Suppressor macrophage (primary cell): ENCODE measurements around the gene MLKL.
A peak's percentile ranks its signal among the peaks of the same experiment; 100 is the strongest.

Experiments used
- DNase-seq, 4 experiments: peaks; one replicate each; pipeline ENCODE4 v3.0.0-alpha.2; 2020 to 2022
- total RNA-seq, 17 experiments: gene quantifications; one replicate each; lab custom pipeline; 2026; ENCODE audit warnings: mixed read lengths in 6 of 17, inconsistent platforms in 3 of 17; lab: John Stamatoyannopoulos, UW

The MLKL gene
- total RNA-seq: 27.3 to 56.8 (median 38.1) reads per million in 17 experiments

DNA sequence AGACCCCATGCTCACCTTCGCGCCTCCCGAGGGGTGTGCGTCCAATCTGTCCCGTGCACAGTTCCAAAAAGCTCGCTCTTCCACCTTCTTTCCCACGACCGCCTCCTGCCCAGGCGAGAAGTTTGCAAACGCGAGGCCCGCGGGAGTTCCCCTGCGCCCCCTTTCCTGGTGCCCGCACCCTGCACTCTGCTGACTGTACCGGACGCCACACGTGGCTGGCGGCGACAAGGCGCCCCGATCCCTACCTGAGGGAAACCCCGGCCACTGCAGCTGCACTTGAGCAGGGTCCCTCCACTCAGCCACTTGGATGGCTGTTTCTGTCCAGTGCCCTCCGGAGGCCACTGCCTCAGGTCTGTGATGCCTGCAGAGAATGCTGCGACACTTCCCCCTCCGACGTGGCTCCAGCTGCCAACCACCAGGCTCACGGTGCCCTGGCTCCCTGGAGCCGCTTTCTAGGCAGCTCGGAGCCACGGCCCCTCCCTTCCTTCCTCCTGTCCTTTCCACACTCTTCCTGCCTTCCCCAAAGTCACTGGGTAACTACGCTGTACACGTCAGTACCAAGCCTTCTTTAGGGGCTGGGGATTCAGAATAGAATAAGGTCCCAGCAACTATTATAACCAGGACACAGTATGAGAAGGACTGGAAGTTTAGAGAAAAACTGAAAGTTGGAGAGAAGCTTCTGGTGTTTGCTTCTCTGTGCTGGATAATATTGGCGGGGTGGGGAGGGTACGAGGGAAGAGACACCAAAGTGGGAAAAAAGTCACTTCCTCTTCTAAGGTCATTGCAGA is at the start of gene MLKL:
Gene MLKL (minus strand): TSS at position 425 of the 788 bp plus-strand sequence. CDS start 5,105 bp downstream, outside the sequence.
- DNase-seq: peak; percentile 79 to 94 (median 88)

DNA sequence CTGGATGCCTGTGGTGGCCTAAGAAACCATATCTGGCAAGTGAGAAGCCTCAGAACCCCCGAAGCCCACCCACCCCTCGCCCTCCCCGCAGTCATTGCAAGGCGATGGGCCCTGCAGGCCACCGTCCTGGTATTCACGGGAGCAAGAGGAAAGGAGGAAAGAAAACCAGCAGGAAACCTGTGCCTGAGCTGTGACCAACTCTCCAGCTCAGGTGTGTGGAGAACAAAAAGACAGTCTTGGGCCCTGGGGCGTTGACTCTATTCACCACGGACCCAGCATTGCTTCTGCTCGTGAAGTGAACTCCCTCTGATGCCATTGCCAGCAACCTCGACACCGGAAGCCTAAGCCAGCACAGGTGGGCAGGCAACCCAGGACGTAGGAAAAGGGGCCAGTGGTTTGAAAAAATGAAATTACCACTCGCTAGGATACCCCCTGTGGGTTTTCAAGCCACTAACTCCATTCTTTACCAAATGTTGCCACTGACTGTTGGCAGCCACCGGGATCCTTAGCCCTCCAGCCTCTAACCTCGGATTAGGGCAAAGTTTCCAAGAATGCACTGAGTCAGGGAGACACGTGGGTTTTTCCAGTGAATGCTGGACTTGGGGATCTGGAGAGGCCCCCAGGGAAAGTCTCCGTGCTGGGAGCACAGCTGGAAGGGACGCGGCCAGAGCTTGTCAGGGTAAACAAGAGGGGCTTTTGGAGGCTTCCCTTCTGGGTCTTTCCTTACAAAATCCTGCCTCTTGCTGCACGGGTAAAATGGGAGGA is 48.8 kb upstream of the MLKL start:
- DNase-seq: no peak

DNA sequence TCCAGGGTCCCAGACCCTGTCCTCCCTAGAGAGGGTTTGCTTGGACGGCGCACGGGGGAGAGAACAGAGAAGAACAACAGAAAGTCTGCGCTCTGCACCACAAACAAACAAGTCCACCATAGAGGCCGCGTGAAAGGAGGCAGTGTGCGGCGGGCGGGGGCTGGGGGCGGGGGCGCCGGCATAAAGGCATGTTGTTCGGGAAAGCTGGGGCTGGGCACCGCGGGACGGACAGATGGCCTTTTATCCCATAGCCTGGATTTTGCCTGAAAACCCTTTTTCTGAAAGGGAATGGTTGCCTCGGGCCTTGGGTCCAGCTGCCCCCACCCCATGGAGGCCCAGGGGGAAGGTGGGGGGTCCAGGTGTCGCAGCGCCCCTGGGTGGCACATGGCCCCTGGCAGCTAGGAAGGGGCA is 48.0 kb upstream of the MLKL start:
- DNase-seq: no peak

DNA sequence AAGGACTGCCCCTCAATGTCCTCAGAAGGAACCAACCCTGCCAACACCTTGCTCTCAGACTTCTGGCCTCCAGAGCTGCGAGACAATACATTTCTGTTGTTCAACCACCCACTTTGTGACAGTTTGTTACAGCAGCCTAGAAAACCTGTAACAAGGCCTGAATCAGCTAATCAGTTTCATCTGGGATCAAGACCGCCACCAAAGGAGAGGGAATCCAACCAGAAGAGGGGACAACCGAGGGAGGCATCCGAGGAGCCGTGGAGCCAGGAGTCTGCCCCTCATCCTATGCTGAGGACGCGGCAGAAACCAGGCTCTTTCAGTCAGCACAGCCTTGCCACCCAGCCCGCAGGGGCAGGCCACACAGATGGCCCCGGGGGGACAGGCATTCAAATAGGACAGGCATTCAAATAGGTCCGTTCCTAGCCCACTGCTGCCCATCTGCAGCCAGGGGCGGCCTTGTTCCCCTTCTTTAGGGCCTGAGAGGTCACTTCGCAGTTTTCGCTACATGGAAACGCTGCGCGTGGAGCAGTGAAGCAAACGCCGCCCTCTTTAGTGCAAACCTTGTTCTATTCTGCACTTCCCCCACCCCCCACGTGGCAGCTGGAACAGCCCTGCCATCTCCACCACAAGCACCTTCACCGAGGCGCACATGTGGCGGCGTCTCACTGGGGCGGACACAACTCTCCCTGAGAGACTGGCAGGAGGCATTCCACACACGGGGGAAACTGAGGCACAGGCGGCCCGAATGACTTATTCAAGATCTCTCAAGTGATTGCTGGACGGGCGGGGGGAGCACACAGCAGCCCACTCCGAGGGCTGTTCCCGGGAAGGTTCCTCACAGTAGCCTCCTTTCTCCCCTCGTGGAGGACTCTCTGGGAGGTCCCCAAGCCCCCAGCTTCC is 47.3 kb upstream of the MLKL start:
- no peak for DNase-seq

DNA sequence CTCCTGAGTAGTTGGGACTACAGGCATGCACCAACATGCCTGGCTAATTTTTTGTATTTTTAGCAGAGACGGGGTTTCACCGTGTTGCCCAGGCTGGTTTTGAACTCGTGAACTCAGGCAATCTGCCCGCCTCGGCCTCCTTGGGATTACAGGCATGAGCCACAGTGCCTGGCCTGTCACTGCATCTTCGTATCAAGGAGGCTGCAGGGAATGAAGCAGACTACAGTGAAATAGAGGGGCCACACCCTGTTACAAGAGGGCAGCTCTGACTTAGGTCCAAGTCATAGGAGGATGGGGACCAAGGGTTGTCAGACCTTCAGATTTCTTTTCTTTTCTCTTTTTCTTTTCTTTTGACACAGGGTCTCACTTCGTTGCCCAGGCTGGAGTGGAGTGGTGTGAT is 45.3 kb upstream of the MLKL start:
- no peak for DNase-seq

DNA sequence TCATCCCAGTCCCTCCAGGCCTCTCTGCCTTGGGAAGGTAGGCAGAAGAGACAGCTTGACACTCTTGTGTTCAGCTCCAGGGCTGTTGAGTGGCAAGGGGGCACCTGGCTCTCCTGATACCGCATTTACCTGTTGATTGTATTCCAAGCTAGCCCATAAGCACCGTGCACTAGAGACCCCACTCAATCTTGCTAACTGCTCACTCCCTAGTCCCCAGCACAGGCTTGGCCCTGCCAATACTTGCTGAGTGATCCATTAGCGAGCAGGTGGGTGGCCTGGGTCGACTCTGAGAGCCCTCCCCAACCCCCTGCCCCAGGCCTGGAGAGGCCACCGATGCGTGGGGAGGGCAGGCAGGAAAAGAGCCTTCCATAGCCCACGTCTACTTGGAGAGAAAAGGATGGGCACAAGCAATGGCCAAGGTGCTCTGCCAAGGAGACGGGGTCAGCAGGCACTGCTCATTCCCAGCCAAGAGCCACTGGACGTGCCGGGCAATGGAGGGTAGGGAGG is 44.5 kb upstream of the MLKL start:
- DNase-seq: no peak

DNA sequence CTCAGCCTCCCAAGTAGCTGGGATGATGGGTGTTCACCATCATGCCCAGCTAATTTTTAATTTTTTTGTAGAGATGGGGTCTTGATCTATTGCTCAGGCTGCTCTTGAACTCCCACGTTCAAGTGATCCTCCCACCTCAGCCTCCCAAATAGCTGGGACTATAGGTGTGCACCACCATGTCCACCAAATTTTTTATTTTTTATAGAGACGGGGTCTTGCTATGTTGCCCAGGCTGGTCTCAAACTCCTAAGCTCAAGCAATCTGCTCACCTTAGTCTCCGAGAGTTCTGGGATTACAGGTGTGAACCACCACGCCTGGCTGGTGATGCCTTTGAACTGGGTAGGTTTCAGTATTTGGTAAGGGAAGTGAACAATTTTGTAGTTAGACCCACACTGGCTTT is 43.9 kb upstream of the MLKL start:
- no peak for DNase-seq

DNA sequence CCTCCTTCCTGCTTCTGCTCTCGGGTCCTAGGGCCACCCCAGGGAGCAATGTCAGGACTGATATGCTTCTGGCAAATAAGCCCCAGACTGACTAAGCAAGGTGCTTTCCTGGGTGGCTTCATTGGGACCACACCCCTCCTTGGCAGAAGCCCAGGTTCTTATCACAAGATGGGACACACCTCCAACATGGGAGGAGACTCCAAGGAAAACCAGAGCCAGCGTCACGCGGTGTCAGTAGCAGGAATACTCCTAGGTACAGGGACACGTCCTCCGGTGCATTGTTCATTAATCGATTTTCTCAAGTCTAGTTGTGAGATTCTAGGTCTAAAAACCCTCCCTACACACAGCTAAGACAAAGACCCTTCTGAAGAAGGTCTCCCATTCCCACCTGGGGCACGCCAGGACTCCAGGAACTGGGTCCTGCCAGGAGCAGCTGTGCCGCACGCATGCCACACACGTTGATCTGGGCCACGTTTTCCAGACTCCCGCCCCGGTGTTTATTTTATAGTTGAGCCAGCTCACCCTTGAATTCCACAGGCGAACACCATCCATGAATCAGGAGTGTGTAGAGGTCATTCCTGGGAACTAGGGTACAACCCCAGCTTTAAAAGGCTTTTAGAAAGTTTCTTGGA is 43.1 kb upstream of the MLKL start:
- DNase-seq: no peak

DNA sequence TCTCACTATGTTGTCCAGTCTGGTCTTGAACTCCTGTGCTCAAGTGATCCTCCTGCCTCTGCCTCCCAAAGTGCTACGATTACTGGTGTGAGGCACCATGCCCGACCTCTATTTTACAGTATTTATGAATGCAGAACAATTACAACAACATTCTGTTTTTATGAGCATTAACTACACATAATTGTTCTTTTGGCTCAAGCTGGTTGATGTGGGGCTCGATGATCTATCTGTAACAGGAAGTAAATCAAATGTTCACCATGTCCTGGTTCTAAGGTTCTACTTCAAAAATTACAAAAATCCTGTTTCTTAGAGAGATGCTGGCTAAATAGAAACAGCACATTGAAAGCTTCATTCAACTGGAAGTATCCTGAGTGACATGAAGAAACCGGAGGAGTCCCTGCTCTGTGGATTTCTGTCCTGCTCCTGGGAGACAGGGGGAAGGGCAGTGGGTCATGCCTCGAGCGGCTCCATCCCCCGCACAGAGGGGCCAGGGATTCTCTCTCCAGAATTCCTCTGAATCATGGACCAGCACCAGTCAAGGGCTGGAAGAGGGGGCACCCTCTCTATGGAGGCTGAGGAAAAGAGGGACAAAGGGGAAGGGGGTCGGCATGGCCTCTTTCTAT is 42.5 kb upstream of the MLKL start:
- DNase-seq: no peak

DNA sequence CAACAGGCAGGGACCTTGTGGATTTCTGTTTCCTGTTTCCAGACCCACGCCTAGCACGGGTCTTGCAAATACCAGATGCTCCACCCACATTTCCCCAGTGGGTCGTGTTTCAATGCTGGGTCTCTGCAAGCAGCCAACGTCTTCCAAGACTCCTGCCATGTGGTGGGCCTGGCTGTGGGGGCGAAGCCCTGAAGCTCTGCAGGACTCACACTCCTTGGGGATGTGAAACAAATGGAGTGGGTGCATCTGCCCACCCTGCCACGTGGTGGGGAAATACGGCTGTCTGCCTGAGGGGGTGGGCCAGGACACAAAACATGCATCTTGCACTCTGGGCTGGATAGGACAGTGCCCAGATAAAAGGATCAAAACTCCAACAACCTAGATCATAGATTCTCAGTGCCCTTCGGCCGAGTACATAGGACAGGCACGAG is 41.4 kb upstream of the MLKL start:
- DNase-seq: peak; percentile 79 to 93 (median 92)

DNA sequence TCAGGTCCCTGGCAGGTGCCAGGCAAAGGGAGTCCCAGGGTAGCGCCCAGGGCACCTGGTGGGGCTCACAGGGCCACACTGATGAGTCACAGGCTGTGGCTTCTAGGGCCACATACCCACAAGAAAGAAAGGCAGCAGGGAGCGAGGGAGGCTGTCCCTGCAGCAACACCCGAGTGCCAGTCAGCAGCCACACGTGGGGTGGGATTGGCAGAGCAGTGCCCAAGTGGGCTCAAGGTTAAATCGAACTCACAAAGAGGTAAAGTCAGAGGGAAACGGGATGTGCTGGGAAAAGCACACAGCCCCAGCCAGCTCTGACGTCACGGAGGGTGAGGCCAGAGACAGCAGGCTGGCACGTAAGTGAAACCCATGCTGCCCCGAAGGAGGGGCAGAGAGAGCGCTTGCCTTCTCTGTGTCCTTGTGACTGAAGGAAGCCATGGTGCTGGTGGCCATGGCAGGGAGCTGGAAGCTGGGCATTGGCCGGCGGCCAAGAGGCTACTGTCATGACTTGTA is 40.2 kb upstream of the MLKL start:
- DNase-seq: peak in 1 of 4 experiments; percentile 17

DNA sequence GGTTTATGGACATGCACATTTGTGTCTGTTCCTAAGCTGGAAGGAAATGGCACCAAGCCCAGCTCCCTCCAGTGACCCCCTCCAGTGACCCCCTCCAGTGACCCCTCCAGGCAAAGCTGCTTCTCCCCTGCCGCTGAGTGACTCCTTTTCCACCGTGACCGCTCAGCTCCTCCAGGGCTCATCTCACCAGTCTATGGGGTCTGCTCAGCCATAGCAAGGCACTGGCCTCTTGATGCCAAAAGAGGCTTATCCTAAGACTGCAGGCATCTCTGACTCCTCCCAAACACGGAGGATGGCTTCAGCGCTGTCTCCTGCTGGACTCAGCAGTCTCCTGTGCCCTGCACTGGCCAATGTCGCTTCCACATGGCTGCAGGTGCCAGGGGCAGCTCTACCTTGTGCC is 38.6 kb upstream of the MLKL start:
- DNase-seq: no peak

DNA sequence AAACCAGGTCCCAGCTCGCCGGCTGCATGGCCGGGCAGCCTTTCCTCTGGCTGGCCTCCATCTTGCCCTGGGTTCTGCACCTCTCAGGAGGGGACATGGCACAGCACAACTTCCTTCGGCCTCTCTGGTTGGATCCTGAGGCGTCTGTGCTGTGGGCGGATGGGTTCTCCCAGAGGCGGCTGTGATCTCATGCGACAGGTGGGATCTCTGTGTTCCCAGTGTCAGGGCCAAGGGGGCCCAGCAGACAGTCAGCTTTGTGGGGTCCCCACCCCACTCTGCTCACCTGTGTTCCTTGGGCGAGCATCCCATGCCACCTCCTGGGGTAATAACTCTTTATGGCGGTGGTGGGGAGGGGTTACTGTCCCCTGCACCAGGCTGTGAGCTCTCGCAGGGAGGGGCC is 38.2 kb upstream of the MLKL start:
- DNase-seq: no peak

DNA sequence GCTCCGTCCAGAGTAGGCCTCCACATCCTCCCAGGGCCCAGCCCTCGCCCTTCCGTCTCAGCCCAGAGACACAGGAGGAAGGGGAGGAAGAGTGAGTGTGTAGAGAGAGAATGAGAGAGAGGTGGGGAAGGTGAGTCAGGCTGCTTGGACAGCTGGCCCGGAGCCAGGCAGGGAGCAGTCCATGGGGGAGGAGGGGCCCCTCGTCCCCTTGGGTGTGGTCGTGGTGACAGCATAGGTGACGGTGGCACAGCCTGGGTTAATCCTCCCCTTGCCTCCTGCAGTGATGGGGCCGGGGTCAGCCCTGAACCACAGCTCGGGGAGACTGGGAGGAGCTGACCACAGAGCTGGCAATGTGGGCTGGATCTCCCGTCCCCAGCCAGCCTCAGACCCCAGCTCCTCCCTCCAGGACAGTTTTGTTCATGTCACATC is 37.5 kb upstream of the MLKL start:
- no peak for DNase-seq

DNA sequence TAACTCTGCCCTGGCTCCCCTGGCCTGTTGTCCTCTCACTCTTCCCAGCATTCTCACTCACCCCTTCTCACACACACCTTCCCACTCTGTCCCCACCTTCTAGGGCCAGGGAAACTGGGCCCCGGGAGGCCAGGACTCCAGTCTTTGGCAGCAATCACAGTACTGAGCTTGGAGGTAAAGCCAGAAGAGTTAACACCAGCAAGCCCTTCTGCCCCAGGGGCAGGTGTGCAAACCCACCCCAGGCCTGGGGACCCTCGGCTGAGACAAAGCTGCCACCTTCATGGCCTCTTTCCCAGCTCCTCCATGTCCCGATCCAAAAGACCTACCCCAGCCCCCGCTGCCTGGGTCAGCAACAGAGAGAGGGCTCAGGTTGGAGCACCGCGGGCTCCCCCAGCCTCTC is 36.9 kb upstream of the MLKL start:
- no peak for DNase-seq

DNA sequence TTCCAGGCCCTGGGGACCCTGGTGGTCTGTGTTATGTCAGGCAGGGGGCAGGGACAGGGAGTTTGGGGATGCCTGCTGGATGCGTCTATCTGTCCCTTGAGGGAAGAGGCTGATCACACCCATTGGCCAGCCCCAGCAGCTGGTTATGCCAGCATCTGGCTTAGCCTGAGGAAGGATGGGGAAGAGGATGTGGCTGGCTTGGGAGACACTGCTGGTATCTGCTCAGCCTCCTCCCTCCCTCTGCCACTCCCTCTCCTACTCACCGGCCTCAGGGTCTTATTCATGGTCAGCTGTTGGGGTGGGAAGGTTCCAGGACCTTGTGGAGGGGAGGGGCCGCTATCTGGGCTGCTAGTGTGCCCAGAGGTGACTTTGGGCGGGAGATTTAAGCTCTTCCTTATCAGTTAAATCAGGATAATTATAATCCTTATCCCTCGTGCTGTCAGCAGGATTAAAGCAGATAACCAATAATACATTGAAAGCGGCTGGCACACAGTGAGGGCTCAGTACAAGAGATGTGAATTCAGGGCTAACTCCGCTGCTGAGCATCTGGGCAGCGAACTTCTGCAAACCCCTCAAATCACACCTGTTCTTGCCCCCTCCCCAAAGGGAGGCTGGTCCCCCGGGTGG is 36.0 kb upstream of the MLKL start:
- peak; percentile 17 to 71 (median 60) for DNase-seq

DNA sequence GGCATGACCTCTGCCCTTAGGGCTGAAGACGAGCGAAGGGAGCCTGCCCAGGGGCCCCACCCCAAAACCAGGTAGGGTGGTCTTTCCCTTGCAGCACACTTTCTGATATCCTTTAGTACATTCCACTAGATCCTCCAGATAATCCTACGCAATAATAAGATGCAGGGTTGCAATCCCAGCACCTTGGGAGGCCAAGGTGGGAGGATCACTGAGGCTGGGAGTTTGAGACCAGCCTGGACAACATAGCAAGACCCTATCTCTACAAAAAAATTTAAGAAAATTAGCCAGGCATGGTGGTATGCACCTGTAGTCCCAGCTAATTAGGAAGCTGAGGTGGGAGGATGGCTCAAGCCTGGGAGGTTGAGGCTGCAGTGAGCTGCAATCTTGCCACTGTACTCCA is 34.9 kb upstream of the MLKL start:
- DNase-seq: no peak

DNA sequence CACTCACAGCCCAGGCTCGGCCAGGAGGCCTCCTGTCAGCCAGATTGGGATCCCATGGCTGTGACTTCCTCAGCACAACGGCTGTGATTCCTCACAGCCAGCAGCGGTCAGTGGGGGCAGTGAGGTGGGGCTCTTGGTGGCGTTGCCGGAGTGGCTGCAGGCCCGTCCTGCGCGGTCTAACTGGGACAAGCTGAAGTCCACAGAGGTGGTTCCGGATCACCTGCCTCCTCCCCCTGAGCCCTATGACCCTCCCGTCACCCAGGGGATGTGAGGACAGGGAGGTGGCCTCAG is 34.4 kb upstream of the MLKL start:
- no peak for DNase-seq

DNA sequence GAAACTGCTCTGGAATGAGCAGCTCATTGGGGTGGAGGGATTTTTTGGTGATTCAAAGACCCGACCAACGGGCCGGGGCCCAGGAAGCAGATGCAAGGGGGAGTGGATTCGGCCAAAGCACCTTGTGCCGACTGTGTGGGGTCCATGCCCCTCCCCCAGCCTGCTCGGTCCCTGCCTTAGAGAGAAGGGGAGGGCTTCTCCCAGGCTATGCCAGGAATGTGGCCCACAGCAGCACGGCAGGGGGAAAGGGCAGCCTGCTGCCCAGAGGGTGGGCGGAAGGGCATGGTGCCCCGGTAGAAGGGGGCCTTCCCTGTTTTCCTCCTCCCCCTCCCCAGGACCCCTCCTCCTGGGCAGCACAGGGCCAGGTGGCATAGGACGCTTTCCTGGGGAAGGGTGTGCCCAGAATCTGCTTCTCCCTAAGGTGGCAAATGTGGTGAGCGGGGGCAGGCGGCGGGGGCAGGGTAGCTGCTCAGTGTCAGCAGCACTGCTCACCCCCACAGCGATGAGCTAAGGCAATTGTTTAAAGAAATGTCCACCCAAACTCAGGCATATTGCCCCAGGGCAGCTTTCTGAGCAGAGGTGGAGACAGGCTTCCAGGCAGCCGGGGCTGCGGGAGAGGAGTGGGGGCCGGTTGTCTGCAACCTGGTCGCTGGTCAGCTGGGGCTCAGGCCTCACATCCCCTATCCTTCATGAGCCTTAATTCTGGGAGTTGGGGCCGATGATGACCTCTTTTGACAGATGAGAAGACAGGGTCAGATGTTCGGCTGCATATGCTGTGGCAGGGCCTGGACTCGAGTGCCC is 33.9 kb upstream of the MLKL start:
- no peak for DNase-seq

DNA sequence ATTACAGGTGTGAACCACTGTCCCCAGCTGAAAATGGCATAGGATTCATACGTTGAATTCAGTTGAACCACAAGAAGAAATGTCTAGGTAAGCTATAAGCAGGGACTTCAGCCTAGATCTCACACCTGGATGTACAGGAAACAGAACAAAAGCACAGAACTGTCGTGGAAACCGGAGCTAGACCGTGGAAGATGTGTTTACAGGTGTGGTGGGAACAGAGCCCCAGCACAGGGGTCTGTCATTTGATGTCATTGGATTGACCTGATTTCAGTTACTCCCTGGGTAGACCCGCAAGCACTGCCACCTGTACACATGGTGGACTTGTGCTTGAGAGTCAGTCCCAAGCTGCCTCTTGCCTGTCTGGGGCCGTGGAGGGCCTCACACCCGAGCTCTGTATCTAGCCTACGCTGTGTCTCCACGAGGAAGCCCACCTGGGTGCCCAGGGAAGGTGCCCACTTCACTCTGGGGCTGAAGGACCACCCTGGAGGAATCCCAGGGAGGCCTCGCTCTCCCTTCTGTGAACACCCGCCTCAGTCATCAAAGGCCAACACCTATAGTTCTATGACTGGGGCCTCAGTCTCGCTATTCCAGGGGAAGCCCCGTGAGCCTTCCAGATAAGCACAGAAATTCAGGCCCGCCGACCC is 32.2 kb upstream of the MLKL start:
- DNase-seq: no peak
